DMS53 treated with DMSO at 0.1 percent for 48 hours (cell line): ENCODE data around the gene PFDN6.
"Not testable (repeated sequence)": the region's sequence is repeated elsewhere in the genome, so short reads cannot be mapped to it uniquely, and the experiment has no call there.

Source experiments
- DNase-seq: peaks from one replicate; lab custom pipeline; 2025; ENCODE audit not compliant: unreplicated experiment; lab: John Stamatoyannopoulos, UW

PFDN6 gene

GRCh38 chr6:33288921-33289783, at the start of gene PFDN6, which contains the start of gene WDR46:
TSS of gene PFDN6 (plus strand) at chr6:33289601. CDS start at chr6:33289857, 256 bp downstream.
TSS of gene WDR46 (minus strand) at chr6:33289239. CDS start at chr6:33289170, 69 bp downstream.
- DNase-seq: peak; percentile 90

GRCh38 chr6:33241968-33242367, 47.4 kb upstream of the PFDN6 start:
- DNase-seq: no peak

- no peak for DNase-seq
Measured at GRCh38 chr6:33243476-33243875, 45.9 kb upstream of the PFDN6 start.

DNA sequence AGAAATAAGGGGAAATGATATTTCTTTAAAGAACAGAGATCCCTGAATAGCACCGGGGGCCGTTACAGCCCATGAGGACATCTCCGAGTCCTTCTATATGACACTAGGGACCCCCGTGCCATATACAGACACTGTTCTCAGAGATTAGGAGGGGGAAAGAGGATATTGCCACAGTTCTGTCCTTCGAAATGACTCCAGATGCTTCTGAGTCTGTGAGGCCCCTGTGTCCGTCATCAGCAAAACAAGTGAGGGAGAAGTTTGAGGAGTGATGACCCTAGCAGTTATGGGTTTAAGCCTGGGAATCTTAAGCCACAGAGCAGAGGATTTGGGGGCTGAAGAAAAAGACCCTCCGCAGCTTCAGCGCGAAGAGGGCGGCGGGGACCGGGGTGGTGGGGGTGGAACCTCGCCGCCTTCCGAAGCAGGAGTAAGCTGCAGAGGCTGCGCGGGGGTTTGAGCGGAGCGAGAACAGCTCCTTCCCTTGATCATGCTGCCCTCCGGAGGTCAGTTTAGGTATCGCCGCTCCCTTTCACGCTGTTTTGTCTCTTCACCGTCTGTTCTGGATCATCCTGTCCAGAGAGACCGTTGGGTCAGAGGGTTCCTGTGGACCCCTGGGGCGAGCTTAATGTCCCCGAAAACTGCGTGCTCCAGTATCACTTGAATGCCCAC, 41.3 kb upstream of the PFDN6 start:
- peak; percentile 74 for DNase-seq

- DNase-seq: peak; percentile 61
Measured at GRCh38 chr6:33248643-33248931, 40.8 kb upstream of the PFDN6 start.

- peak; percentile 99 for DNase-seq
Measured at GRCh38 chr6:33248932-33249731, 40.3 kb upstream of the PFDN6 start.

DNA sequence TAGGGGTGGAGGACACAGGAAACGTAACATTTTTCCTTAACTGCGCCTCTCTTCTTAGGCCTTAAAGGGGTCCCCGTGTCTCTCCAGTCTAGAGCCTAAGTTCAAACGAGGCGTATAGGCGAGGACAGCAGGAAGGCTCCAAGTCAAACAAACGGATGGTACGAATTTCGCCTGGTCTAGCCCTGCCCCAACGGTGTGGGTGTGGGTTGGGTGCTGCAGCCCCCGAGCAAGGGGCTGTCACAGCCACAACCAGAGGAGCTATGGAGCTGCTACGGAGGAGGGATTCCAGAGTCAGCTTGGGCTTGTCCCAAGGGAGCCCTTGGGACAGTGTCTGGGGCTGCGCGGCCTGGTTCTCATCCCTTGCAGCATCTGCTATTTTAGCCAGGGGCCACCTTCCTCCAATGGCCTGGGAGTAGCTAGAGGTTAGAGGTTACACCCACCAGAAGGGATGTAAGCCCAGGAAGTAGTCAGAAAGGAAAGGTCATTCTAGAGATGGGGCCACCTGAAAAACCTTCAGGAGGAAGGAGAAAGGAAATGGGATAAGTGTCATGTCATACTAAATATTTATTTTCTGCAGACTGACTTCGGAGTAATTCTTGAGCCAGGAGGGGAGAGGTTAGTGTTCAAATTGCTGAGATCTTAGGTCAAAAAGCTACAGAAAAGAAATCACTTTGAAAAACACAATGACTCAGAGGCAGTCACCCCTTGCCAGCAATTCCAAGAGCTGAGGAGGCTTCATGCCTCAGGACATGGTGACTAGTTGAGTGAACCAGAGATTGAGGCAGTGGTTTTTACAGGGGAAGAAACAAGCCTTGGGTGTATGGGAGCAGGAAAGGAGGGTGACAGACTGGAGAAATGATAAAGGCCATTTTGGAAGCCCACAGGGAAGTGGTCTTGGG, 39.4 kb upstream of the PFDN6 start:
- no peak for DNase-seq

- DNase-seq: no peak
Measured at GRCh38 chr6:33250731-33251130, 38.7 kb upstream of the PFDN6 start.

- DNase-seq: no peak
Measured at GRCh38 chr6:33251395-33252012, 37.9 kb upstream of the PFDN6 start.

- DNase-seq: no peak
Measured at GRCh38 chr6:33252759-33253158, 36.6 kb upstream of the PFDN6 start.

- no peak for DNase-seq
Measured at GRCh38 chr6:33254591-33254990, 34.8 kb upstream of the PFDN6 start.

- no peak for DNase-seq
Measured at GRCh38 chr6:33259032-33259431, 30.4 kb upstream of the PFDN6 start.

GRCh38 chr6:33262490-33262889, 26.9 kb upstream of the PFDN6 start:
- DNase-seq: not testable (repeated sequence)

DNA sequence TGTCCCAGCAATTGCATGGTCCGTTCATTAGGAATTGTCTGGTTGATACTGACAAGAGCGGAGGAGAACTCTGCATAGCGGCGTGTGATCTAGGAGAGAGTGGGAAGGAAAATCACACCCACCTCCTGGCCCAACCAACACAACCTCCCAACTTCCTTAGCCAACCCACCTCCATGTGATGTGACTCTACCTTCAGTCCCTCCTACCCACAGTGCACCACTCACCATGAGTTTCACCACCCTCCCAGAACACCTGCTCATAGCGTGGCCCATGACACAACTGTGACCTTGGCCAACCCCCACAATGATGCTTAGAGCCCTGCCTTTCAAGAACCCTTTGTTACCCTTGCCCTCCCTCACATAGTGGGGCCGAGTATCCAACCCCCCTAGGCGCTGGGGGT, 25.4 kb upstream of the PFDN6 start:
- no peak for DNase-seq

GRCh38 chr6:33271117-33271467, 18.3 kb upstream of the PFDN6 start:
- no peak for DNase-seq

DNA sequence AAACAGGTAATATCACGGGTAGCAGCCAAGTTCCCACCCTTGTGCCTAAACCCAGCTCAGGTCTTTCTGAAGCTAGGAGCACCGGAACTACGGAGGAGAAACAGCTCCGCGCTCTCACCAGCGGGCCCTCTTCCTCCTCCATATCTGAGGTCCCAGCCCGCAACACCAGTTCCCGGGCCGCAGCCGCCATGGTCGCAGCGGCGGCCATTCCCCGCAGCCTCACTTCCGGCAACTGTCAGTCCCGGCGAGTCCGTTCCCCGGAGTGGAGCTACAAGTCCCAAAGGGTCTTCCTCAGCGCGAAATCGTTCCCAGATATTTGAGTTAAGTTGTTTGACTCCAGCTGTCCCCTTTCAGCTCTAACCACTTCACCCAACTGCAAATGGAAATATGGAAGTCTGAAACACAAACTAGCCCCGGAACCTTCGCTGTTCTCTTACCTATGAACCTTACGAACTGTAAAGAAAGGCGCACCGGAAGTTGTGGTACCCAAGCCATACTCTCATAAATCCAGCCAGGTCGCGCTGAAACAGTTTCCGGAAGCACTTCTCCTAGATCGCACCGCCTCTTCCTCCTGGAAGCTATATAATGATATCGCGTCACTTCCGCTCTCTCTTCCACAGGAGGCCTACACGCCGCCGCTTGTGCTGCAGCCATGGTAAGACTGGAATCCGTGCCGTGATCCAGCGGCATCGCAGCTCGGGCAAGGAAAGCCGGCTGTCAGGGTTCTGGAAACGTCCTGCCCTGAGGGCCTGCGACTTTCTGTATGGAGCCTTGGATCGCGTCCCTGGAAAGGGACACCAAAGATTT, 17.7 kb upstream of the PFDN6 start, which contains the start of the genes RPS18 and VPS52:
Gene RPS18 (plus strand): TSS at position 608 of the 807 bp plus-strand sequence. CDS start 45 bp downstream, at position 653.
Gene VPS52 (minus strand): TSS at position 409 of the 807 bp plus-strand sequence. CDS start 201 bp downstream, at position 208.
- DNase-seq: peak; percentile 92

- no peak for DNase-seq
Measured at GRCh38 chr6:33272275-33273128, 16.9 kb upstream of the PFDN6 start.
